ENCODE data around the gene HSPB6.

GRCh38 chr19:35723671-35724070 lies 33.2 kb downstream of the HSPB6 start:
- TF ChIP-seq, protein P1, sequence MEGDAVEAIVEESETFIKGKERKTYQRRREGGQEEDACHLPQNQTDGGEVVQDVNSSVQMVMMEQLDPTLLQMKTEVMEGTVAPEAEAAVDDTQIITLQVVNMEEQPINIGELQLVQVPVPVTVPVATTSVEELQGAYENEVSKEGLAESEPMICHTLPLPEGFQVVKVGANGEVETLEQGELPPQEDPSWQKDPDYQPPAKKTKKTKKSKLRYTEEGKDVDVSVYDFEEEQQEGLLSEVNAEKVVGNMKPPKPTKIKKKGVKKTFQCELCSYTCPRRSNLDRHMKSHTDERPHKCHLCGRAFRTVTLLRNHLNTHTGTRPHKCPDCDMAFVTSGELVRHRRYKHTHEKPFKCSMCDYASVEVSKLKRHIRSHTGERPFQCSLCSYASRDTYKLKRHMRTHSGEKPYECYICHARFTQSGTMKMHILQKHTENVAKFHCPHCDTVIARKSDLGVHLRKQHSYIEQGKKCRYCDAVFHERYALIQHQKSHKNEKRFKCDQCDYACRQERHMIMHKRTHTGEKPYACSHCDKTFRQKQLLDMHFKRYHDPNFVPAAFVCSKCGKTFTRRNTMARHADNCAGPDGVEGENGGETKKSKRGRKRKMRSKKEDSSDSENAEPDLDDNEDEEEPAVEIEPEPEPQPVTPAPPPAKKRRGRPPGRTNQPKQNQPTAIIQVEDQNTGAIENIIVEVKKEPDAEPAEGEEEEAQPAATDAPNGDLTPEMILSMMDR (IDR thresholded peaks at IDR 0.05; ENCODE audit: low read depth, low read length, poor library complexity, severe bottlenecking) = no peak
- TF ChIP-seq EZH2phosphoT487 (IDR thresholded peaks at IDR 0.05; ENCODE audit: borderline replicate concordance, low read length) = no peak

All from DOHH2 (cell line).